ENCODE data around the gene SERPINE2. TPM values are rescaled to one million over a fixed set of nuclear protein-coding genes. Genes with fewer than 3 reads are reported as not detected.
A peak's percentile ranks its signal among the peaks of the same experiment; 100 is the strongest.

SERPINE2 gene
- total and polyA plus RNA-seq, 2 experiments from 2014 or later, result 18.3 to 44.3 TPM

DNA sequence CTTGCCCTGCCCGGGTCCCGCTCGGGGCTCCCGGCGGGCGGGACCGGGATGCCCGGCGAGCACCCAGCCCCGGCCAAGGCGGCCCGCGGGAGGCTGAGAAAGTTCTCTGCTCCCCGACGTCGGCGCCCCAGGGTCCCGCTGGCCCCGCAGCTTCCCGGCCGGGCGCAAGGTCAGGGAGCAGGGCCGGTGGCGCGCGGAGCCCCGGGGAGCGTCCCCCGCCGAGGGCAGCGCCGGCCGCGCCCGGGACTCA lies 331 bp downstream of the SERPINE2 start:
- Histone ChIP-seq H3K27me3 (peaks cover 9% of the 10 kb centered on the region), H3K4me3 (peak overlapping the region; percentile 88), H3K4me1 (ENCODE audit: low read depth) (peaks cover 5% of the 10 kb centered on the region), H3K9me3 (ENCODE audit: low read depth) (no peaks in the 10 kb centered on the region), H3K36me3 (no peaks in the 10 kb centered on the region), H3K27ac (no peak overlapping the region)
- TF ChIP-seq, protein P1, sequence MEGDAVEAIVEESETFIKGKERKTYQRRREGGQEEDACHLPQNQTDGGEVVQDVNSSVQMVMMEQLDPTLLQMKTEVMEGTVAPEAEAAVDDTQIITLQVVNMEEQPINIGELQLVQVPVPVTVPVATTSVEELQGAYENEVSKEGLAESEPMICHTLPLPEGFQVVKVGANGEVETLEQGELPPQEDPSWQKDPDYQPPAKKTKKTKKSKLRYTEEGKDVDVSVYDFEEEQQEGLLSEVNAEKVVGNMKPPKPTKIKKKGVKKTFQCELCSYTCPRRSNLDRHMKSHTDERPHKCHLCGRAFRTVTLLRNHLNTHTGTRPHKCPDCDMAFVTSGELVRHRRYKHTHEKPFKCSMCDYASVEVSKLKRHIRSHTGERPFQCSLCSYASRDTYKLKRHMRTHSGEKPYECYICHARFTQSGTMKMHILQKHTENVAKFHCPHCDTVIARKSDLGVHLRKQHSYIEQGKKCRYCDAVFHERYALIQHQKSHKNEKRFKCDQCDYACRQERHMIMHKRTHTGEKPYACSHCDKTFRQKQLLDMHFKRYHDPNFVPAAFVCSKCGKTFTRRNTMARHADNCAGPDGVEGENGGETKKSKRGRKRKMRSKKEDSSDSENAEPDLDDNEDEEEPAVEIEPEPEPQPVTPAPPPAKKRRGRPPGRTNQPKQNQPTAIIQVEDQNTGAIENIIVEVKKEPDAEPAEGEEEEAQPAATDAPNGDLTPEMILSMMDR (IDR thresholded peaks at IDR 0.05; ENCODE audit: low read depth, low read length), result no peak
- DNase-seq (ENCODE audit: low read depth in 1 of 2, low spot score in 1 of 2), result no peak

DNA sequence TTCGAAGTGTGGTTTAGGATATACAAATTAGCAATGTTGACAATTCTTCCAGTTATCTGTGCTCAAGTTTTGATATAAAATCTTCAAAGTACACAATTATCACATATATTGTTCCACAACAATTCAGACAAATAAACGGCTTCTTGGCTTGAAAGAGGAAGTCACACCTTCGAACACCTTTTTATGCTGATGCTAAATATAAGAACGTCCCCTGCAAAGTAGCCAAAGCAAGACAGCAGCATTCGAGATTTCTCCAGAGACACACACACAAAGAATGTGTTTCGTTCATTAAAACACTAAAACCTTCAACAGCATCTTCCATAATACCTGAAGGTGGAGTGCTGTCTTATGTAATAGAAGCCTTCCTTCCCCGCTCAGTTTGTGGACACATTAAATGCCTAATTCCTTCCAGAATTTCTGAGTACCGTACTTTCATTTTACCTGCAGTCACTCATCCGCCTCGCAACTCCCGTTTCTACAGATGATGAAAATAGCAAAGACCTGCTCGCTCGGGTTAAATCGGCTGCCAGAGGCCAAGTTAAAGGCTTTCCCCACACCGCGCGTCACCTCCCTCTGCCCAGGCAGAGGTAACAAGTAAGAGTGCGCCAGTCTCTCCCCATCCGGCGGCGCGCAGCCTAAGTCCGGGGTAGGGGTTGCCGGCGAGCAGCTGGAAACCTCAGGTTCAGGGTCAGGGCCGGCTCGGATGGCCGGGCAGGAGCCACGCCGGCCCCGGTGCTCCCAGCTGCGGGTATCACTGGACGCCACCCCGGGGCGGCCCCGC lies 847 bp downstream of the SERPINE2 start:
- Histone ChIP-seq H3K9me3 (ENCODE audit: low read depth) (no peaks in the 10 kb centered on the region), H3K36me3 (no peaks in the 10 kb centered on the region), H3K27ac (no peak overlapping the region), H3K4me3 (peak overlapping the region; percentile 88), H3K4me1 (ENCODE audit: low read depth) (peaks cover 5% of the 10 kb centered on the region), H3K27me3 (peaks cover 9% of the 10 kb centered on the region)
- DNase-seq (ENCODE audit: low read depth in 1 of 2, low spot score in 1 of 2), result peak; percentile 46 to 71
- TF ChIP-seq, protein P1 (IDR thresholded peaks at IDR 0.05; ENCODE audit: low read depth, low read length), result no peak

DNA sequence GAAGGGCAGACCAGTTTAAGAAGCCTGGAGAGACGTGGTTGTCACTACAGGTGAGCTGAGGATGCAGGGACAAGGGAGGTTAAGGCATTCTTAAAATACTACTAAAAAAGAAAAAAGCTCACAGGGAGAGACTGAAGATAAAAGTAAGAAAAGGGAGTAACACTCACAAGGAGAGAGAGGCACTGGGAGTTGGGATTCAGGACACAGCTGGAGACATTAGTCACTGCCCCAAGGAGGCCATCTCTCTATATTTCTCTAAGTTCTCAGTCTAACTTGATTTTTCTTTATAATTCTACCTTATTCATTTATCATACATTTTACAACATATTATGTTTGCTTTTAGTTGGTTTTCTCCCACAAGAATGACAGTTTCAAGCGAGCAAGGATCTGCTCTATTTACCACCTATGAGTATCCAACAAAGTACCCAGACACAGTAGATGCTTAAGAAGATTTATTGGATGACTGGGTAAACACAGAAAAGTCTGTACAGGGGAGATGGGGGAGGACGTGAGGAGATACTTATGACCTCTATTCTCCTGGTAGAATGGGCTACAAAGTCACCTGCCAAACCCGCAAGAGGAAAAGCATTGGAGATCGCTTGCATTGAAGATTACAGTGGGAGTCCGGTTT lies 2.2 kb downstream of the SERPINE2 start:
- Histone ChIP-seq H3K27ac (no peak overlapping the region), H3K36me3 (no peaks in the 10 kb centered on the region), H3K4me3 (no peak overlapping the region), H3K9me3 (ENCODE audit: low read depth) (no peaks in the 10 kb centered on the region), H3K4me1 (ENCODE audit: low read depth) (peaks cover 16% of the 10 kb centered on the region), H3K27me3 (peaks cover 9% of the 10 kb centered on the region)
- DNase-seq (ENCODE audit: low read depth in 1 of 2, low spot score in 1 of 2), result no peak
- TF ChIP-seq, protein P1 (IDR thresholded peaks at IDR 0.05; ENCODE audit: low read depth, low read length), result no peak

DNA sequence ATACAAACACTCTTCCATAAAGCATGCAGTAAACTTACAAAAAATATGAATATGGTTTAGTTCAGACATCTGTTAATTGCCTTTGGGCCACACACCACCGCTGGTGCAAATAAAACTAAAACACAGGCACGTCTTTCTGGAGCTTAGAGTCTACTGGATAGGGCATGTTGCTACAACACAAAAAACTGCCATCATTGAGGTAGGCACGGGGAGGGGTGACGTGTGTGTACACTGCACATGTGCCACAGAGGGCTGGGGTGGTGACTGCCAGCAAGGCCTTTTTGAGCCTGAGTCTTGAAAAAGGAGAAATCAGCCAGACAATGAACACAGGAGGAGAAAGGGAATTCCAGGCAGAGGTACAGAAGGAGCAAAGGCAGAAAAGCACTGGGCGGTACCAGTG lies 5.1 kb downstream of the SERPINE2 start:
- Histone ChIP-seq H3K27ac (no peak overlapping the region), H3K9me3 (ENCODE audit: low read depth) (no peaks in the 10 kb centered on the region), H3K4me3 (no peak overlapping the region)

DNA sequence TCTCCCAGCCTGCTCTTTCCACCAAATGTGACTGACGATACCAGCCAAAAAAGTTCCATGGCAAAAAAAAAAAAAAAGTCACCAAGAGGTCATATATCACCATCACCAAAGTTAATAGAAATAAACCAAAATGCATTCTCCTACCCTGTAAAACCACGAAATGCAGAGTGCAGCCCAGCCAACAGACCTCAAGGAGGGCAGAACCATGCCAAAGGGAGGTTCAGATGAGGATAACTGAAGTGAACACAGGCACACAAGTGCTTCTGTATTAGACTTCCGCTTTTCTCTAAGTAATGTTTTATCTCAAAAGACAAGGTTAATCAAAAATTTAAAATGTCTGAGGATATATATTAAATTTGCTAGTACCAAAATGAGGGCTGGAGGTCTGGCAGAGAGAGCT lies 5.5 kb downstream of the SERPINE2 start:
- Histone ChIP-seq H3K27me3 (no peaks in the 10 kb centered on the region), H3K36me3 (no peaks in the 10 kb centered on the region), H3K4me1 (ENCODE audit: low read depth) (peaks cover 29% of the 10 kb centered on the region), H3K9me3 (ENCODE audit: low read depth) (no peaks in the 10 kb centered on the region), H3K27ac (no peak overlapping the region), H3K4me3 (no peak overlapping the region)
- TF ChIP-seq, protein P1 (IDR thresholded peaks at IDR 0.05; ENCODE audit: low read depth, low read length), result no peak
- no peak for DNase-seq (ENCODE audit: low read depth in 1 of 2, low spot score in 1 of 2)

More for the DNA sequence above, 5.1 kb downstream of the SERPINE2 start:
- Histone ChIP-seq H3K27me3 (no peaks in the 10 kb centered on the region), H3K4me1 (ENCODE audit: low read depth) (peaks cover 29% of the 10 kb centered on the region), H3K36me3 (no peaks in the 10 kb centered on the region)
- TF ChIP-seq, protein P1 (IDR thresholded peaks at IDR 0.05; ENCODE audit: low read depth, low read length), result no peak
- DNase-seq (ENCODE audit: low read depth in 1 of 2, low spot score in 1 of 2), result no peak
